NCI-H345 treated with DMSO at 0.1 percent for 48 hours (cell line): ENCODE measurements around the gene CTNND2.
"Not testable (repeated sequence)": the region's sequence is repeated elsewhere in the genome, so short reads cannot be mapped to it uniquely, and the experiment has no call there.

Experiments
- DNase-seq: peaks from one replicate; lab custom pipeline; 2025; ENCODE audit not compliant: unreplicated experiment; lab: John Stamatoyannopoulos, UW

Gene CTNND2

GRCh38 chr5:11681796-11682195 lies 222.4 kb downstream of the CTNND2 start:
- no peak for DNase-seq

- DNase-seq: no peak
Observed at GRCh38 chr5:11679676-11680075, 224.6 kb downstream of the CTNND2 start.

- DNase-seq: no peak
Observed at GRCh38 chr5:11675184-11675583, 229.1 kb downstream of the CTNND2 start.

- DNase-seq: no peak
Observed at GRCh38 chr5:11672385-11673085, 231.7 kb downstream of the CTNND2 start.

GRCh38 chr5:11658376-11658775 lies 245.9 kb downstream of the CTNND2 start:
- no peak for DNase-seq

- DNase-seq: no peak
Observed at GRCh38 chr5:11656916-11657315, 247.3 kb downstream of the CTNND2 start.

- no peak for DNase-seq
Observed at GRCh38 chr5:11655681-11656080, 248.6 kb downstream of the CTNND2 start.

GRCh38 chr5:11650936-11651335 lies 253.3 kb downstream of the CTNND2 start:
- no peak for DNase-seq

- no peak for DNase-seq
Observed at GRCh38 chr5:11646141-11646540, 258.1 kb downstream of the CTNND2 start.

- DNase-seq: no peak
Observed at GRCh38 chr5:11642438-11642837, 261.8 kb downstream of the CTNND2 start.

GRCh38 chr5:11640158-11640873 lies 263.9 kb downstream of the CTNND2 start:
- no peak for DNase-seq

- DNase-seq: no peak
Observed at GRCh38 chr5:11622785-11623184, 281.5 kb downstream of the CTNND2 start.

GRCh38 chr5:11620172-11620571 lies 284.1 kb downstream of the CTNND2 start:
- DNase-seq: no peak

- DNase-seq: no peak
Observed at GRCh38 chr5:11619339-11620024, 284.8 kb downstream of the CTNND2 start.

- DNase-seq: no peak
Observed at GRCh38 chr5:11617080-11617479, 287.2 kb downstream of the CTNND2 start.

- DNase-seq: not testable (repeated sequence)
Observed at GRCh38 chr5:11616624-11617023, 287.6 kb downstream of the CTNND2 start.

- no peak for DNase-seq
Observed at GRCh38 chr5:11611011-11611410, 293.2 kb downstream of the CTNND2 start.

GRCh38 chr5:11609570-11610303 lies 294.5 kb downstream of the CTNND2 start:
- no peak for DNase-seq

GRCh38 chr5:11608530-11608929 lies 295.7 kb downstream of the CTNND2 start:
- no peak for DNase-seq

- DNase-seq: no peak
Observed at GRCh38 chr5:11607944-11608483, 296.2 kb downstream of the CTNND2 start.

- no peak for DNase-seq
Observed at GRCh38 chr5:11602298-11602697, 301.9 kb downstream of the CTNND2 start.
